A549 (cell line): ENCODE measurements around the gene GGT7. TPM values are rescaled to one million over a fixed set of nuclear protein-coding genes. Genes with fewer than 3 reads are reported as not detected.

Source experiments
- ATAC-seq, 2 experiments: fragments of 200-7000 bp in 1 of 2; fragments of >200 bp in 1 of 2; cut with Nextera tagmentation in 1 of 2; cut with Tn5 transposase in 1 of 2; 3 replicates each; pipeline versions ENCODE4 v1.8.0 to v1.9.1; 2018 to 2020; ENCODE audit warnings: mild to moderate bottlenecking in 1 of 2, moderate library complexity in 1 of 2
- CTCF ChIA-PET: fragments of 300-600 bp; sonication (Branson Sonifier 250); formaldehyde crosslinking; extraction: SDS; loops from one replicate; lab custom pipeline; 2021; ENCODE audit warnings: antibody characterized with exemption, inconsistent platforms; lab: Yijun Ruan, JAX
- POLR2A ChIA-PET: fragments of 350-600 bp; formaldehyde crosslinking; extraction: SDS; loops from one replicate; lab custom pipeline; 2021; ENCODE audit warnings: antibody characterized with exemption, inconsistent platforms; lab: Yijun Ruan, JAX
- DNase-seq, 2 experiments: peaks; one replicate each; pipeline versions ENCODE4 v3.0.0 to v3.0.0-alpha.2; 2011 to 2016; ENCODE audit warnings: low read depth in 1 of 2, low spot score in 1 of 2
- FAIRE-seq: peaks from 2 replicates; lab custom pipeline; 2011; peaks lifted over from hg19 to GRCh38; lab: Jason Lieb, UNC
- H3K27ac ChIP-seq, 2 experiments: fragments of >200 bp; sonication (Bioruptor Twin); formaldehyde crosslinking; 3 replicates each; pipeline ENCODE4 v1.5.1; 2016 to 2017
- H3K4me1 ChIP-seq: fragments of >200 bp; sonication (Bioruptor Twin); formaldehyde crosslinking; 3 replicates; pipeline ENCODE4 v1.6.1; 2016
- H3K4me2 ChIP-seq: fragments of >200 bp; sonication (Bioruptor Twin); formaldehyde crosslinking; 3 replicates; pipeline ENCODE4 v1.6.1; 2016
- H3K4me3 ChIP-seq: fragments of >200 bp; sonication (Bioruptor Twin); formaldehyde crosslinking; 3 replicates; pipeline ENCODE4 v1.5.1; 2016
- H3K9me3 ChIP-seq: fragments of >200 bp; sonication (Bioruptor Twin); formaldehyde crosslinking; 3 replicates; pipeline ENCODE4 v1.6.1; 2016
- BHLHE40 ChIP-seq: IDR thresholded peaks from 2 replicates; pipeline ENCODE4 v1.6.1; 2012; ENCODE audit warnings: low read depth, low read length, inconsistent platforms
- CBX2 ChIP-seq: fragments of 200-600 bp; sonication (generic); IDR thresholded peaks from 2 replicates; pipeline ENCODE4 v1.6.1; 2016; ENCODE audit warnings: low read depth, mild to moderate bottlenecking, borderline replicate concordance
- CBX8 ChIP-seq: fragments of 200-600 bp; sonication (generic); IDR thresholded peaks from 2 replicates; pipeline ENCODE4 v1.6.1; 2016
- CEBPB ChIP-seq, 2 experiments: fragments of >200 bp in 1 of 2; sonication (Bioruptor Twin) in 1 of 2; formaldehyde crosslinking in 1 of 2; IDR thresholded peaks; 2 replicates each; pipeline ENCODE4 v1.6.1; 2012 to 2016
- CHD2 ChIP-seq: fragments of 150-350 bp; IDR thresholded peaks from 2 replicates; pipeline ENCODE4 v1.6.1; 2014; ENCODE audit warnings: low read length; ENCODE audit not compliant: partially characterized antibody
- CHD4 ChIP-seq: fragments of 200-600 bp; sonication (generic); IDR thresholded peaks from 2 replicates; pipeline ENCODE4 v1.6.1; 2016; ENCODE audit warnings: antibody characterized with exemption, mild to moderate bottlenecking, borderline replicate concordance
- EHMT2 ChIP-seq: fragments of 200-600 bp; sonication (generic); IDR thresholded peaks from 2 replicates; pipeline ENCODE4 v1.6.1; 2016; ENCODE audit warnings: antibody characterized with exemption, low read depth, mild to moderate bottlenecking, moderate library complexity
- ESRRA ChIP-seq: fragments of 150-350 bp; IDR thresholded peaks from 2 replicates; pipeline ENCODE4 v1.6.1; 2014; ENCODE audit warnings: mild to moderate bottlenecking, low read length, borderline replicate concordance
- FOXS1 ChIP-seq: fragments of 250-450 bp; sonication (Bioruptor Pico); IDR thresholded peaks from 2 replicates; pipeline ENCODE4 v1.5.0; 2020; ENCODE audit warnings: mild to moderate bottlenecking, moderate library complexity
- GATA3 ChIP-seq: IDR thresholded peaks from 2 replicates; pipeline ENCODE4 v1.6.1; 2012; ENCODE audit warnings: borderline replicate concordance
- HDAC2 ChIP-seq: fragments of 200-600 bp; sonication (generic); IDR thresholded peaks from 2 replicates; pipeline ENCODE4 v1.6.1; 2016
- HOXA7 ChIP-seq: fragments of 250-450 bp; sonication (Bioruptor Pico); IDR thresholded peaks from 2 replicates; pipeline ENCODE4 v1.5.0; 2020; ENCODE audit warnings: mild to moderate bottlenecking, moderate library complexity
- JUNB ChIP-seq: fragments of >200 bp; sonication (Bioruptor Twin); formaldehyde crosslinking; IDR thresholded peaks from 2 replicates; pipeline ENCODE4 v1.6.1; 2016
- MAFK ChIP-seq: fragments of 450-650 bp; IDR thresholded peaks from 2 replicates; pipeline ENCODE4 v1.6.1; 2014; ENCODE audit not compliant: partially characterized antibody
- NFE2L2 ChIP-seq: fragments of 150-350 bp; conservative IDR thresholded peaks from 2 replicates; pipeline ENCODE4 v1.6.1; 2014; ENCODE audit warnings: low read length
- PHF8 ChIP-seq: fragments of 200-600 bp; sonication (generic); IDR thresholded peaks from 2 replicates; pipeline ENCODE4 v1.6.1; 2016; ENCODE audit warnings: low read depth, mild to moderate bottlenecking, antibody characterized with exemption, moderate library complexity, borderline replicate concordance
- RAD21 ChIP-seq, 2 experiments: fragments of >200 bp in 1 of 2; sonication (Bioruptor Twin) in 1 of 2; formaldehyde crosslinking in 1 of 2; IDR thresholded peaks in 1 of 2; conservative IDR thresholded peaks in 1 of 2; 2 replicates in 1 of 2; 3 replicates in 1 of 2; pipeline ENCODE4 v1.6.1; 2012 to 2018; ENCODE audit warnings: inconsistent platforms in 1 of 2
- RARB ChIP-seq: fragments of 250-450 bp; sonication (Bioruptor Pico); IDR thresholded peaks from 2 replicates; pipeline ENCODE4 v1.8.0; 2021; ENCODE audit warnings: mild to moderate bottlenecking, moderate library complexity
- SMC3 ChIP-seq: fragments of >200 bp; sonication (Bioruptor Twin); formaldehyde crosslinking; IDR thresholded peaks from 3 replicates; pipeline ENCODE4 v1.6.1; 2018; ENCODE audit warnings: inconsistent platforms
- TP53 ChIP-seq: fragments of 250-450 bp; sonication (Bioruptor Pico); IDR thresholded peaks from 2 replicates; pipeline ENCODE4 v1.5.0; 2021; ENCODE audit warnings: mild to moderate bottlenecking, moderate library complexity
- WGBS: methylation state at CpG from one replicate; pipeline ENCODE4 v1.1.6; 2017; ENCODE audit errors: missing lambda C conversion rate; 5-methylcytosine and 5-hydroxymethylcytosine counted together
- polyA plus RNA-seq, 4 experiments: library from polyadenylated mRNA; depleted of rRNA in 3 of 4; stranded (reverse); fragments of >200 nt; fragmentation: RNase III in 1 of 4; extraction: RNeasy Plus Mini Kit Qiagen cat#74134 plus additional on column Dnase treatment in 1 of 4; gene quantifications; 2 replicates in 3 of 4; 3 replicates in 1 of 4; pipeline ENCODE4 v1.2.3, GENCODE V29; 2011 to 2017
- TF ChIP-seq, protein P1 (sequence below): fragments of >200 bp; sonication (Bioruptor Twin); formaldehyde crosslinking; IDR thresholded peaks from 3 replicates; pipeline ENCODE4 v1.5.1; 2016
- TF ChIP-seq, protein P2 (sequence below): IDR thresholded peaks from 2 replicates; pipeline ENCODE4 v1.6.1; 2012
- TF ChIP-seq, protein P3 (sequence below): fragments of 250-450 bp; sonication (Bioruptor Pico); IDR thresholded peaks from 2 replicates; pipeline ENCODE4 v1.5.0; 2021; ENCODE audit warnings: mild to moderate bottlenecking, moderate library complexity, borderline replicate concordance

GGT7 gene
- polyA plus RNA-seq, 2 of the 4 experiments (the other 2 are of a cell fraction) = 3.5 to 9.1 TPM

- TF ChIP-seq, protein P1, sequence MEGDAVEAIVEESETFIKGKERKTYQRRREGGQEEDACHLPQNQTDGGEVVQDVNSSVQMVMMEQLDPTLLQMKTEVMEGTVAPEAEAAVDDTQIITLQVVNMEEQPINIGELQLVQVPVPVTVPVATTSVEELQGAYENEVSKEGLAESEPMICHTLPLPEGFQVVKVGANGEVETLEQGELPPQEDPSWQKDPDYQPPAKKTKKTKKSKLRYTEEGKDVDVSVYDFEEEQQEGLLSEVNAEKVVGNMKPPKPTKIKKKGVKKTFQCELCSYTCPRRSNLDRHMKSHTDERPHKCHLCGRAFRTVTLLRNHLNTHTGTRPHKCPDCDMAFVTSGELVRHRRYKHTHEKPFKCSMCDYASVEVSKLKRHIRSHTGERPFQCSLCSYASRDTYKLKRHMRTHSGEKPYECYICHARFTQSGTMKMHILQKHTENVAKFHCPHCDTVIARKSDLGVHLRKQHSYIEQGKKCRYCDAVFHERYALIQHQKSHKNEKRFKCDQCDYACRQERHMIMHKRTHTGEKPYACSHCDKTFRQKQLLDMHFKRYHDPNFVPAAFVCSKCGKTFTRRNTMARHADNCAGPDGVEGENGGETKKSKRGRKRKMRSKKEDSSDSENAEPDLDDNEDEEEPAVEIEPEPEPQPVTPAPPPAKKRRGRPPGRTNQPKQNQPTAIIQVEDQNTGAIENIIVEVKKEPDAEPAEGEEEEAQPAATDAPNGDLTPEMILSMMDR = no peak
- no peak for TF ChIP-seq CEBPB (IDR thresholded peaks at IDR 0.05)
- TF ChIP-seq CBX8 = no peak
- no peak for TF ChIP-seq RARB (CRISPR knock-in tag)
- TF ChIP-seq CBX2 = no peak
- no peak for TF ChIP-seq JUNB
- TF ChIP-seq, all 56 proteins: peak for 5
Observed at GRCh38 chr20:34876406-34877282, 4.0 kb upstream of the GGT7 start, which contains the start of gene ACSS2 (continued).

DNA sequence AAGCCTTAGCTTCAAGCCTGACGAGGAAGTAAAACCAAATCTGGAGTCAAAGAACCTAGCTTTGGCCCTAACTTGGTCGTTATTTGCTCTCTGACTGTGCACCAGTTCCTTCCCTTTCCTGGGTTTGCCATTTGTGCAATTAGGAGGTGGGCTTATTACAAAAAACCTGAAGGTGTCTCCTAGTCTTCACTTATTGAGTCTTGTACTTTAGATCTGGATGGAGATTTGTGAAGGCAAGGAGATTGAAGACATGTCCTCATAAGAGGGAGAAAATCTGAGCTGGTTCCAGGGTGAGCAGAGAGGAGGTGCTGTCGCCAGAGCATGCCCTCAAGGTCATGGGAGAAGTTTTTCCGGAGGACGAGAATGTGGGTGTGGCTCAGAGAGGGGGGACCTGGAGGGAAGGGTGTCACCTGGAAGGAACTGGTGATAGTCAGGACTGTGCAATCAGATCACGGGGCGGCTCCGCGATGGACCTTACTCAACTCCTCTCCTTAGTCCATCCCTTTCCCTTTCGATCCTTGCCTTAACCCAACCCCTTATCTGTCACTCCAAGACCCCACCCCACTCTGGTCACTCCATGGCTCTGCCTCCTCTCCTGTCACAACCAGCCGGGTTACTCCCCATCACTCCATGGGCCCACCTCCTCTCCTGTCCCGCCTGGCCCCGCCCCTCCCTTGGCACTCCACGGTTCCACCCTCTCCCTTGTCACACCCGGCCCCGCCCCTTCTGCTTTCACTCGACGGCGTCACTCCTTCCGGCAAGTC lies 3.2 kb upstream of the GGT7 start:
- FAIRE-seq (no peak), ATAC-seq (peak; percentile 75 to 90), DNase-seq (peak; percentile 85 to 98)
- H3K9me3 ChIP-seq = no peaks in the 10 kb centered on the region
- H3K4me2 ChIP-seq = peak overlapping the region; percentile 73
- 11% methylated on average over 18 of the region's 20 CpGs for WGBS
- peak overlapping the region; percentile 39 to 58; a peak in 5 of 6 replicates for H3K27ac ChIP-seq
- H3K4me3 ChIP-seq = peak overlapping the region; percentile 81
- CTCF ChIA-PET = interaction anchor here (0.6 to 7.8 kb wide), 27 partner anchors 10 to 400 kb away, joined by 3 to 207 read pairs (median 4); partner anchors contain the start of genes GSS and MYH7B
- POLR2A ChIA-PET = interaction anchor here (0.6 to 2.1 kb wide), 6 partner anchors 15 to 216 kb away, joined by 3 to 19 read pairs (median 4); partner anchors contain the start of genes GSS, MYH7B and TRPC4AP
- H3K4me1 ChIP-seq = peaks cover 26% of the 10 kb centered on the region
- TF ChIP-seq CEBPB (IDR thresholded peaks at IDR 0.05) (no peak), HDAC2 (no peak), MAFK (no peak), CHD4 (no peak), CHD2 (no peak), NFE2L2 (no peak), FOXS1 (no peak), SMC3 (no peak), ESRRA (peak; percentile 45; the same call in 1 of the 2 replicates), PHF8 (no peak), RAD21 (conservative IDR thresholded peaks at IDR 0.05 in 1 of 2, IDR thresholded peaks at IDR 0.05 in 1 of 2) (no peak), GATA3 (no peak), EHMT2 (no peak), CBX8 (no peak), HOXA7 (CRISPR knock-in tag) (no peak), BHLHE40 (no peak), TP53 (CRISPR knock-in tag) (no peak)
- TF ChIP-seq, protein P2, sequence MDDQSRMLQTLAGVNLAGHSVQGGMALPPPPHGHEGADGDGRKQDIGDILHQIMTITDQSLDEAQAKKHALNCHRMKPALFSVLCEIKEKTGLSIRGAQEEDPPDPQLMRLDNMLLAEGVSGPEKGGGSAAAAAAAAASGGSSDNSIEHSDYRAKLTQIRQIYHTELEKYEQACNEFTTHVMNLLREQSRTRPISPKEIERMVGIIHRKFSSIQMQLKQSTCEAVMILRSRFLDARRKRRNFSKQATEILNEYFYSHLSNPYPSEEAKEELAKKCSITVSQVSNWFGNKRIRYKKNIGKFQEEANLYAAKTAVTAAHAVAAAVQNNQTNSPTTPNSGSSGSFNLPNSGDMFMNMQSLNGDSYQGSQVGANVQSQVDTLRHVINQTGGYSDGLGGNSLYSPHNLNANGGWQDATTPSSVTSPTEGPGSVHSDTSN = 0 out of 2 replicates have a peak, but pooled peaks have one; percentile 17
- TF ChIP-seq, protein P3, sequence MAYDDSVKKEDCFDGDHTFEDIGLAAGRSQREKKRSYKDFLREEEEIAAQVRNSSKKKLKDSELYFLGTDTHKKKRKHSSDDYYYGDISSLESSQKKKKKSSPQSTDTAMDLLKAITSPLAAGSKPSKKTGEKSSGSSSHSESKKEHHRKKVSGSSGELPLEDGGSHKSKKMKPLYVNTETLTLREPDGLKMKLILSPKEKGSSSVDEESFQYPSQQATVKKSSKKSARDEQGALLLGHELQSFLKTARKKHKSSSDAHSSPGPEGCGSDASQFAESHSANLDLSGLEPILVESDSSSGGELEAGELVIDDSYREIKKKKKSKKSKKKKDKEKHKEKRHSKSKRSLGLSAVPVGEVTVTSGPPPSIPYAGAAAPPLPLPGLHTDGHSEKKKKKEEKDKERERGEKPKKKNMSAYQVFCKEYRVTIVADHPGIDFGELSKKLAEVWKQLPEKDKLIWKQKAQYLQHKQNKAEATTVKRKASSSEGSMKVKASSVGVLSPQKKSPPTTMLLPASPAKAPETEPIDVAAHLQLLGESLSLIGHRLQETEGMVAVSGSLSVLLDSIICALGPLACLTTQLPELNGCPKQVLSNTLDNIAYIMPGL (CRISPR knock-in tag) = no peak
- TF ChIP-seq, protein P1 = peak; percentile 12; the same call in 2 of the 3 replicates
